ENCODE results near the gene SLC6A13. TPM values are rescaled to one million over a fixed set of nuclear protein-coding genes. Genes with fewer than 3 reads are reported as not detected.

SLC6A13 gene
- total and polyA plus RNA-seq, 10 of the 15 experiments (the other 5 are each of a cell fraction or from before 2014, with no cell fraction given): 0.18 to 1.2 (median 0.20) TPM; not detected in 3

GRCh38 chr12:254912-255311 is 7.7 kb downstream of the SLC6A13 start:
- H3K4me3 ChIP-seq: no peak overlapping the region
- ChIA-PET POLR2A (no interaction called here), RAD21 (ENCODE audit: unreplicated experiment) (no interaction called here), SMC1A (ENCODE audit: uncharacterized antibody, unreplicated experiment) (no interaction called here), CTCF (no interaction called here)
- H3K9me3 ChIP-seq (replicated peaks; ENCODE audit: control insufficient read depth, insufficient read depth, low read length): no peaks in the 10 kb centered on the region
- no peak overlapping the region for H3K27ac ChIP-seq (ENCODE audit: control insufficient read depth, insufficient read depth)
- H3K9ac ChIP-seq (ENCODE audit: control insufficient read depth, insufficient read depth, low read length): no peak overlapping the region
- in situ Hi-C loops (cut with MboI): no loop called here
- DNase-seq (ENCODE audit: low read depth, low spot score): no peak
- H3K4me1 ChIP-seq (ENCODE audit: control insufficient read depth, insufficient read depth, low read length): no peaks in the 10 kb centered on the region
- peaks cover 0 to 3% of the 10 kb centered on the region in 2 experiments; a peak in 2 of 4 replicates for H3K27me3 ChIP-seq (replicated peaks in 1 of 2; ENCODE audit: control insufficient read depth in 2 of 2, insufficient read depth in 2 of 2, low read length in 1 of 2)
- no peaks in the 10 kb centered on the region for H3K36me3 ChIP-seq (ENCODE audit: control insufficient read depth in 2 of 2, insufficient read depth in 2 of 2, low read length in 1 of 2)
- WGBS (ENCODE audit: insufficient coverage, insufficient replicate concordance, low lambda C conversion rate, missing lambda C conversion rate): 52% methylated on average over 9 of the region's 9 CpGs
- ATAC-seq: no peak
- no peaks in the 10 kb centered on the region for H4K20me1 ChIP-seq (ENCODE audit: control insufficient read depth, insufficient read depth)
- no peak for FAIRE-seq
- H3K4me2 ChIP-seq (ENCODE audit: control insufficient read depth, insufficient read depth): no peak overlapping the region
- no peak overlapping the region for H2AFZ ChIP-seq (ENCODE audit: control insufficient read depth, low read depth, low read length)
- TF ChIP-seq PML (IDR thresholded peaks at IDR 0.05; ENCODE audit: low read length) (no peak), GABPA (IDR thresholded peaks at IDR 0.05; ENCODE audit: low read depth) (no peak), GATAD2B (conservative IDR thresholded peaks at IDR 0.05; ENCODE audit: low read depth) (no peak), ASH2L (IDR thresholded peaks at IDR 0.05; ENCODE audit: borderline replicate concordance, low read depth) (no peak), SREBF1 (IDR thresholded peaks at IDR 0.05; ENCODE audit: low read length) (no peak), EED (IDR thresholded peaks at IDR 0.05; ENCODE audit: low read depth) (no peak), BACH1 (IDR thresholded peaks at IDR 0.05; ENCODE audit: borderline replicate concordance) (no peak), KLF5 (IDR thresholded peaks at IDR 0.05; ENCODE audit: partially characterized antibody) (no peak), CREB1 (IDR thresholded peaks at IDR 0.05; ENCODE audit: low read depth) (no peak), EZH2 (IDR thresholded peaks at IDR 0.05; ENCODE audit: borderline replicate concordance, control insufficient read depth, low read depth, low read length) (no peak), TAF1 (IDR thresholded peaks at IDR 0.05; ENCODE audit: borderline replicate concordance, low read depth, low read length) (no peak)
- intact Hi-C loops (cut with micrococcal nuclease; ENCODE audit: unreplicated experiment): no loop called here
- no peaks in the 10 kb centered on the region for H3K79me2 ChIP-seq (ENCODE audit: control insufficient read depth, insufficient read depth, low read length)
- BruUV-seq (replicated peaks): no TSS peak
